ENCODE results near the gene HSDL1. TPM values are rescaled to one million over a fixed set of nuclear protein-coding genes. Genes with fewer than 3 reads are reported as not detected.

Gene HSDL1
- total and polyA plus RNA-seq, 2 donors = 21.2 to 21.4 TPM

DNA sequence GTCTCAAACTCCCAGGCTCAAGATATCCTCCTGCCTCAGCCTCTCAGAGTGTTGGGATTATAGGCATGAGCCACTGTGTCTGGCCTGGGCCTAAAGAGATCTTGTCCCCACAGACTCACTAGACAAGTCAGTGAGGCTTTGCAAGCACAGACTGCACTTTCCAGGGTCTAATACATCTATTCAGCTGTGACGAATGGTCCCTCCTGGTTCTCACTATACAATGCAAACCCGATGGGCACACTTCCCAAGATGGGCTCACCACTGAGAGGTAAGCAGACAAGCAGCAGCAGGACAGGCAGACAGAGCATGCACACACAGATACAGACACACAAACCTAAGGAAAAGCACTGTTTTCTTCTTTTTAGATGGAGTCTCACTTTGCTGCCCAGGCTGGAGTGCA, 37.1 kb downstream of the HSDL1 start:
- no peak for DNase-seq (ENCODE audit: low read depth in 6 of 9, low spot score in 9 of 9)
- 95% methylated on average over 2 of the region's 2 CpGs for WGBS
- H3K36me3 ChIP-seq (ENCODE audit: control insufficient read depth in 2 of 2, insufficient read depth in 2 of 2, low read length in 1 of 2) = peaks cover 19 to 21% of the 10 kb centered on the region in 2 donors

DNA sequence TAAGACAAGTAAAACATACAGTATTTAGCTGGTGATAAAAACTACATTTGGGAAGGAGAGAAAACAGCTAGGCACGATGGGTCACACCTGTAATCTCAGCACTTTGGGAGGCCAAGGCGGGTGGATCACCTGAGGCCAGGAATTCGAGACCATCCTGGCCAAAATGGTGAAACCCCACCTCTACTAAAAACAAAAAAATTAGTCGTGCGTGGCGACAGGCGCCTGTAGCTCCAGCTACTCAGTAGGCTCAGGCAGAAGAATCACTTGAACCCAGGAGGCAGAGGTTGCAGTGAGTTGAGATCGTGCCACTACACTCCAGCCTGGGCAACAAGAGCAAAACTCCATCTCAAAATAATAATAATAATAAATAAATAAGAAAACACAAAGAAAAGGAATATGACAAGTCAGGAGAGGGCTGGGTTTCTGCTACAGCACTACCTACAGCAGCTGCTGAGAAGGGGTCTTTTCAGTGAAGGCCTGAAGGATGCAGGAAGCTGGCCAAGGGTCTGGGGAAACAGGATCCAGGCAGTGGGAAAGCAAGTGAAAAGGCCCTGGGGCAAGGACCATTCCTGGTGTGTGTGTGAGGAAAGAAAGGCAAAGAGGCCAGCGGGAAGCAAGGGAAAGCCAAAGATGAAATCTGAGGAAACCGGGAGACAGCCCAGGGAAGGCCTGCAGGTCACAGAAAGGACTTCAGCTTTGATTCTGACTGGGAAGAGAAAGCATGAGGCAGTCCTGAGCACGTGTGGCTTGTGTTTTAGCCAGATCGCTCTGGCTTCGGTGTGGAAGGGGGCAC, 38.8 kb downstream of the HSDL1 start:
- no peak for DNase-seq (ENCODE audit: low read depth in 6 of 9, low spot score in 9 of 9)
- H3K36me3 ChIP-seq (ENCODE audit: control insufficient read depth in 2 of 2, insufficient read depth in 2 of 2, low read length in 1 of 2) = peaks cover 21 to 25% of the 10 kb centered on the region in 2 donors
- 96% methylated on average over 13 of the region's 13 CpGs for WGBS
- no peak overlapping the region for H3K4me3 ChIP-seq (ENCODE audit: low read length in 2 of 2)
- H3K27ac ChIP-seq (ENCODE audit: low read depth in 1 of 2, low read length in 1 of 2) = no peak overlapping the region
- no peaks in the 10 kb centered on the region for H3K4me1 ChIP-seq (ENCODE audit: control insufficient read depth in 2 of 2, insufficient read depth in 2 of 2, low read length in 2 of 2)
- no peaks in the 10 kb centered on the region for H3K27me3 ChIP-seq (ENCODE audit: control insufficient read depth in 2 of 2, insufficient read depth in 1 of 2, low read length in 1 of 2)
- no peaks in the 10 kb centered on the region for H3K9me3 ChIP-seq (ENCODE audit: control insufficient read depth in 2 of 2, insufficient read depth in 1 of 2, low read length in 1 of 2)

More for the DNA sequence above, 37.1 kb downstream of the HSDL1 start:
- no peaks in the 10 kb centered on the region for H3K27me3 ChIP-seq (ENCODE audit: control insufficient read depth in 2 of 2, insufficient read depth in 1 of 2, low read length in 1 of 2)
- H3K4me3 ChIP-seq (ENCODE audit: low read length in 2 of 2) = no peak overlapping the region
- H3K4me1 ChIP-seq (ENCODE audit: control insufficient read depth in 2 of 2, insufficient read depth in 2 of 2, low read length in 2 of 2) = no peaks in the 10 kb centered on the region
- H3K27ac ChIP-seq (ENCODE audit: low read depth in 1 of 2, low read length in 1 of 2) = no peak overlapping the region
- no peaks in the 10 kb centered on the region for H3K9me3 ChIP-seq (ENCODE audit: control insufficient read depth in 2 of 2, insufficient read depth in 1 of 2, low read length in 1 of 2)

DNA sequence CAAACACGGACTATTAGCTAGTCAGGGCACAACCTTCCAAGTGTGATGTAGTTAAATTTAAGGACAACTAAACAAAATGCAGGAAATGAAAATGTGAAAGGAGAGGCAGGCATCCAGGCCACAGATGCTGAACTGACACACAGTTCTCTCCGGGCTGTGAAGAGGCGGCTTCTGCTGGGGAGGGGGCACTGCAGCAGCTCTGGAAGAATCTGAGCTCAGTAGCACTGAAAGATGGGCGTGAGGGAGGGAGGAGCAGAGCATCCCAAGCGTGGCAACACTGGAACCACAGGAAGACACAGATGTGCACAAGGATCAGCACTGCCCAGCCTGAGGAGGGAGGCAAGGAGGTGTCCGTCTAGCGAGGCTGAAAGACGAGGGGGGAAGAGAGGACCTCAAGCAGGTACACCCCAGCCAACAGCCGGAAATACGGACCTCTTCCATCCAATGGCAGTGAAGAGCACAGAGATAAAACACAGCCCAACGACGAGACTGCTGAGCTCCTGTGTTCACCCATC, 39.6 kb downstream of the HSDL1 start:
- no peaks in the 10 kb centered on the region for H3K9me3 ChIP-seq (ENCODE audit: control insufficient read depth in 2 of 2, insufficient read depth in 1 of 2, low read length in 1 of 2)
- WGBS = 91% methylated on average over 12 of the region's 12 CpGs
- no peak overlapping the region for H3K27ac ChIP-seq (ENCODE audit: low read depth in 1 of 2, low read length in 1 of 2)
- DNase-seq (ENCODE audit: low read depth in 6 of 9, low spot score in 9 of 9) = no peak
- peaks cover 14 to 22% of the 10 kb centered on the region in 2 donors for H3K36me3 ChIP-seq (ENCODE audit: control insufficient read depth in 2 of 2, insufficient read depth in 2 of 2, low read length in 1 of 2)
- H3K4me3 ChIP-seq (ENCODE audit: low read length in 2 of 2) = no peak overlapping the region
- no peaks in the 10 kb centered on the region for H3K4me1 ChIP-seq (ENCODE audit: control insufficient read depth in 2 of 2, insufficient read depth in 2 of 2, low read length in 2 of 2)
- H3K27me3 ChIP-seq (ENCODE audit: control insufficient read depth in 2 of 2, insufficient read depth in 1 of 2, low read length in 1 of 2) = no peaks in the 10 kb centered on the region

DNA sequence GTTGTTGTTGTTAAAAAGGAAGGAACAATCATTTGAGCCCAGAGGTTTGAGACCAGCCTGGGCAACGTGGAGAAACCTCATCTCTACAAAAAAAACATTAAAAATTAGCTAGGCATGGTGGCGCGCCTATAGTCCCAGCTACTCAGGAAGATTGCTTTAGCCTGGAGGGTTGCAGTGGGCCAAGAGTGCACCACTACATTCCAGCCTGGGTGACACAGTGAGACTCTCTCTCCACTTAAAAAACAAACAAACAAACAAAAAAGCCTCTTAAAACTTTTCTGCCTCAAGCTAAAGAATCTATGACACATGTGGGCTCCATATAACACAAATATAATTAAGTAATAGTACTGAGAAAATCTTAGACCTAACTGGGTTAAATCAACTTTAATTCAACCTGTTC, 40.7 kb downstream of the HSDL1 start:
- DNase-seq (ENCODE audit: low read depth in 6 of 9, low spot score in 9 of 9) = no peak
- WGBS = 96% methylated on average over 3 of the region's 3 CpGs
- Histone ChIP-seq H3K27ac (ENCODE audit: low read depth in 1 of 2, low read length in 1 of 2) (no peak overlapping the region), H3K36me3 (ENCODE audit: control insufficient read depth in 2 of 2, insufficient read depth in 2 of 2, low read length in 1 of 2) (peaks cover 14 to 24% of the 10 kb centered on the region in 2 donors), H3K4me3 (ENCODE audit: low read length in 2 of 2) (no peak overlapping the region), H3K27me3 (ENCODE audit: control insufficient read depth in 2 of 2, insufficient read depth in 1 of 2, low read length in 1 of 2) (no peaks in the 10 kb centered on the region), H3K9me3 (ENCODE audit: control insufficient read depth in 2 of 2, insufficient read depth in 1 of 2, low read length in 1 of 2) (no peaks in the 10 kb centered on the region), H3K4me1 (ENCODE audit: control insufficient read depth in 2 of 2, insufficient read depth in 2 of 2, low read length in 2 of 2) (no peaks in the 10 kb centered on the region)

DNA sequence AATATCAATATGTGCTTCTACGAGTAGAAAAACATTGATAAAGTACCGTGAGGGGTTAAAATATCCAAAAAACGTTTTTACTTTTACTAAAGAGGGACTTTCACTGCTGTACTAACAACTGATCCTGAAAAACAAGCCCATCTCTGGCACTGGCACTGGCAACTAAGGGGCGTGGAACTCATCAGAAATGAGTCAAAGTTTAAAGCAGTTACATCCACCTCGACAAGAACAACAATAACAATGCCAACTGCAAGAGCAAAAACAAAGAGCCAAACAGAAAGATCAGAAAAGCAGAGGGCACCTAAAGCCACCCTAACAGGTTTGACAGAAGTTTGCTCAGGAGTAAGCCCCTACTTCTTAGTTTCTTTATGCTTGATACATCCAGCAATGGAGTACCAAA, 41.3 kb downstream of the HSDL1 start:
- Histone ChIP-seq H3K4me1 (ENCODE audit: control insufficient read depth in 2 of 2, insufficient read depth in 2 of 2, low read length in 2 of 2) (no peaks in the 10 kb centered on the region), H3K9me3 (ENCODE audit: control insufficient read depth in 2 of 2, insufficient read depth in 1 of 2, low read length in 1 of 2) (no peaks in the 10 kb centered on the region), H3K27me3 (ENCODE audit: control insufficient read depth in 2 of 2, insufficient read depth in 1 of 2, low read length in 1 of 2) (no peaks in the 10 kb centered on the region), H3K36me3 (ENCODE audit: control insufficient read depth in 2 of 2, insufficient read depth in 2 of 2, low read length in 1 of 2) (peaks cover 16 to 29% of the 10 kb centered on the region in 2 donors), H3K27ac (ENCODE audit: low read depth in 1 of 2, low read length in 1 of 2) (no peak overlapping the region), H3K4me3 (ENCODE audit: low read length in 2 of 2) (no peak overlapping the region)
- DNase-seq (ENCODE audit: low read depth in 6 of 9, low spot score in 9 of 9) = no peak
- 93% methylated on average over 5 of the region's 5 CpGs for WGBS

DNA sequence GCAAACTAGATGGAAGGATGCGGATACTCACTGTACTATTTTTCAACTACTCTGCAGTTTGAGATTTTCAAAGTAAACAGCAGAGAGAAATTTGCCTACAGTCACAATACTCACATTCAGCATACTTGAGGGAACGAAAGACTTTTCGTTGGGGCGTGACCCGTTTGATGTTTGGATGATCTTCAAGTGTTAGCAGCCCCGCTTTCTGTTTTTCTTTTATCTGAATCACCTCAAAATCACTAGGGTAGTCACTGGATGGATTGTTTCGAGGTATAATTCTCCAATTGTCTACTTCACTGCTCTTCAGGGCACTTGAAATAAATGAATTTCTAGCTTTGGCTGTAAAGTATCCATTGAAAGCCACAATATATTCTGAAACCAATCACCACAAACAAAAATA, 46.0 kb downstream of the HSDL1 start:
- Histone ChIP-seq H3K9me3 (ENCODE audit: control insufficient read depth in 2 of 2, insufficient read depth in 1 of 2, low read length in 1 of 2) (no peaks in the 10 kb centered on the region), H3K4me1 (ENCODE audit: control insufficient read depth in 2 of 2, insufficient read depth in 2 of 2, low read length in 2 of 2) (no peaks in the 10 kb centered on the region), H3K27me3 (ENCODE audit: control insufficient read depth in 2 of 2, insufficient read depth in 1 of 2, low read length in 1 of 2) (no peaks in the 10 kb centered on the region), H3K4me3 (ENCODE audit: low read length in 2 of 2) (no peak overlapping the region), H3K36me3 (ENCODE audit: control insufficient read depth in 2 of 2, insufficient read depth in 2 of 2, low read length in 1 of 2) (peaks cover 39 to 41% of the 10 kb centered on the region in 2 donors), H3K27ac (ENCODE audit: low read depth in 1 of 2, low read length in 1 of 2) (no peak overlapping the region)
- no peak for DNase-seq (ENCODE audit: low read depth in 6 of 9, low spot score in 9 of 9)
- 97% methylated on average over 7 of the region's 7 CpGs for WGBS

DNA sequence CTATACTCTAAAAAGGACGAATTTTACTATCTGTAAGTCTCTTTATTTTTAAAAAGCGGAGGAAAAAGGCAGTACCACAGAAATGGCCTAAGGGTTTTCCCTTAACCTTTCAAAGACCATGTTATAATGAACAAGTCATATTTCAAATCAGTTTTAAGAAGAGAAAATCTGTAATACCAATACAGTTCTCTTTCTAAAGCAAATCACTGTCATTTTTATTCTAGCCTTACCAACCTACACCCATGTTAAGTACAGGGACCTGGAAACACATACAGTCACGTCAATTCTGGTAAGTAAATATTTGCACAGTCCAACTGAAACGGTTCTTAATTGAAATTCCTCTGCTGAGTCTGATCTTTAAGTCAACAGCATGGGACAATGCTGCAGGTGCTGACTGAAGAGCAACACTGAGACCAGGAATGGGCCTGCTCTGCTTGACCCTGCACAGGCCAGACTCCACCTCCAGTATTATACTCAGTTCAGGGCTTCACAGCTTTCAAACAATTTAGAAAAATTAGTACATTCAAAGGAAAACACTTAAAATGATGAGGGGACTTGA, 48.5 kb downstream of the HSDL1 start:
- Histone ChIP-seq H3K9me3 (ENCODE audit: control insufficient read depth in 2 of 2, insufficient read depth in 1 of 2, low read length in 1 of 2) (no peaks in the 10 kb centered on the region), H3K4me3 (ENCODE audit: low read length in 2 of 2) (no peak overlapping the region), H3K4me1 (ENCODE audit: control insufficient read depth in 2 of 2, insufficient read depth in 2 of 2, low read length in 2 of 2) (peaks cover 3 to 5% of the 10 kb centered on the region in 2 donors), H3K27me3 (ENCODE audit: control insufficient read depth in 2 of 2, insufficient read depth in 1 of 2, low read length in 1 of 2) (no peaks in the 10 kb centered on the region), H3K36me3 (ENCODE audit: control insufficient read depth in 2 of 2, insufficient read depth in 2 of 2, low read length in 1 of 2) (peaks cover 57 to 62% of the 10 kb centered on the region in 2 donors), H3K27ac (ENCODE audit: low read depth in 1 of 2, low read length in 1 of 2) (no peak overlapping the region)
- WGBS = 94% methylated on average over 4 of the region's 4 CpGs
- DNase-seq (ENCODE audit: low read depth in 6 of 9, low spot score in 9 of 9) = no peak

DNA sequence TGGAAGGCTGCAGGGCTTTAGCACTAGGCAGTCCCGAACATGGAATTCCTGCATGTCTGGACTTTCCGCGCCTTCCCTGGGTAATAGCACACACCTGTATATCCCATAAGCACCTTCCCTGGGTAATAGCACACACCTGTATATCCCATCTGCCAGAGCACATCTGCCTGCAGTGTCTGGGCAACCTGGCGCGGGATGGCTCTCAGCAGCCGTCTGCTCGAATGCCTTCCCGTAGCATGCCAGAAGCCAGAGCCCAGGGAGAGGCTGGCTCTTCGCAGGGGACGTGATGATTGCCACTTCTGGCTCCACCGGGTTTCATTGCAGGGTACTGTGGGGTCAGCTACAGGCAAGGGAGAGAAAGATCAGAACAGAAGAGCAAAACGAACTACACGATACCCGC, 49.5 kb downstream of the HSDL1 start:
- WGBS = 93% methylated on average over 14 of the region's 14 CpGs
- peaks cover 58 to 68% of the 10 kb centered on the region in 2 donors for H3K36me3 ChIP-seq (ENCODE audit: control insufficient read depth in 2 of 2, insufficient read depth in 2 of 2, low read length in 1 of 2)
- DNase-seq (ENCODE audit: low read depth in 6 of 9, low spot score in 9 of 9) = no peak
- H3K4me3 ChIP-seq (ENCODE audit: low read length in 2 of 2) = no peak overlapping the region
- no peaks in the 10 kb centered on the region for H3K27me3 ChIP-seq (ENCODE audit: control insufficient read depth in 2 of 2, insufficient read depth in 1 of 2, low read length in 1 of 2)
- no peaks in the 10 kb centered on the region for H3K9me3 ChIP-seq (ENCODE audit: control insufficient read depth in 2 of 2, insufficient read depth in 1 of 2, low read length in 1 of 2)
- peaks cover 7 to 13% of the 10 kb centered on the region in 2 donors for H3K4me1 ChIP-seq (ENCODE audit: control insufficient read depth in 2 of 2, insufficient read depth in 2 of 2, low read length in 2 of 2)
- H3K27ac ChIP-seq (ENCODE audit: low read depth in 1 of 2, low read length in 1 of 2) = no peak overlapping the region

DNA sequence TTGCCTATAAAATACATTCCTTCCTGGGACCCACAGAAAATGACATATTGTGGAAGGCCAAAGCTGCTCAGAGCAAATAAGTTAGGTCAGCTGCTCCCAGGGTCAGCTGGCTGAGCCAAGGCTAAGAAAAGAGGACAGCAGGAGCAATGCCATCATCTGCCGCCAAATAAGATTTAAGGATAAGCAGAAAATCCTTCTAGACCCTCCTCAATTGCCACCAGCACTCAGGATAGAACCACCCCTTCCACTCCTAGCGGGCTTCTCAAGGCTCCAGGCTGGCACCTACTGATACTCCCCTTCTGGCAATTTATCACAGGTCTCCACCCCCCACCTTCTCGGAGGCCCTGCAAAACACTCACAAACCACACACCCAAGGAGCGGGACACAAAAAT, 51.1 kb downstream of the HSDL1 start:
- Histone ChIP-seq H3K27ac (ENCODE audit: low read depth in 1 of 2, low read length in 1 of 2) (no peak overlapping the region), H3K27me3 (ENCODE audit: control insufficient read depth in 2 of 2, insufficient read depth in 1 of 2, low read length in 1 of 2) (no peaks in the 10 kb centered on the region), H3K9me3 (ENCODE audit: control insufficient read depth in 2 of 2, insufficient read depth in 1 of 2, low read length in 1 of 2) (no peaks in the 10 kb centered on the region), H3K36me3 (ENCODE audit: control insufficient read depth in 2 of 2, insufficient read depth in 2 of 2, low read length in 1 of 2) (peaks cover 59 to 76% of the 10 kb centered on the region in 2 donors), H3K4me3 (ENCODE audit: low read length in 2 of 2) (no peak overlapping the region), H3K4me1 (ENCODE audit: control insufficient read depth in 2 of 2, insufficient read depth in 2 of 2, low read length in 2 of 2) (peaks cover 18 to 29% of the 10 kb centered on the region in 2 donors)
- over 99% methylated on average over 4 of the region's 4 CpGs for WGBS
- no peak for DNase-seq (ENCODE audit: low read depth in 6 of 9, low spot score in 9 of 9)

Measured in thymus (tissue), 11 donors.